ENCODE measurements around the gene INPP5D.
"Not testable (repeated sequence)": the region's sequence is repeated elsewhere in the genome, so short reads cannot be mapped to it uniquely, and the experiment has no call there.

Gene INPP5D

GRCh38 chr2:233053928-233054784 is 6.0 kb upstream of the INPP5D start:
- DNase-seq (ENCODE audit: low spot score): peak; percentile 85

- no peak for DNase-seq (ENCODE audit: low spot score)
Observed at GRCh38 chr2:233055362-233055761, 4.8 kb upstream of the INPP5D start.

GRCh38 chr2:233056961-233057605 is 3.1 kb upstream of the INPP5D start:
- DNase-seq (ENCODE audit: low spot score): no peak

GRCh38 chr2:233058717-233059546 is 1.2 kb upstream of the INPP5D start:
- no peak for DNase-seq (ENCODE audit: low spot score)

- no peak for DNase-seq (ENCODE audit: low spot score)
Observed at GRCh38 chr2:233059547-233059796, 670 bp upstream of the INPP5D start.

GRCh38 chr2:233060501-233060979 is 398 bp downstream of the INPP5D start:
- DNase-seq (ENCODE audit: low spot score): no peak

GRCh38 chr2:233060980-233061590 is 943 bp downstream of the INPP5D start:
- peak; percentile 78 for DNase-seq (ENCODE audit: low spot score)

- DNase-seq (ENCODE audit: low spot score): no peak
Observed at GRCh38 chr2:233061591-233062450, 1.7 kb downstream of the INPP5D start.

- no peak for DNase-seq (ENCODE audit: low spot score)
Observed at GRCh38 chr2:233062451-233062850, 2.3 kb downstream of the INPP5D start.

GRCh38 chr2:233062946-233063268 is 2.8 kb downstream of the INPP5D start:
- DNase-seq (ENCODE audit: low spot score): no peak

GRCh38 chr2:233063269-233063975 is 3.3 kb downstream of the INPP5D start:
- peak; percentile 75 for DNase-seq (ENCODE audit: low spot score)

GRCh38 chr2:233063976-233064411 is 3.9 kb downstream of the INPP5D start:
- DNase-seq (ENCODE audit: low spot score): no peak

- DNase-seq (ENCODE audit: low spot score): no peak
Observed at GRCh38 chr2:233064530-233065199, 4.5 kb downstream of the INPP5D start.

GRCh38 chr2:233065200-233065589 is 5.1 kb downstream of the INPP5D start:
- DNase-seq (ENCODE audit: low spot score): not testable (repeated sequence)

GRCh38 chr2:233065954-233066470 is 5.9 kb downstream of the INPP5D start:
- DNase-seq (ENCODE audit: low spot score): no peak

GRCh38 chr2:233068762-233069418 is 8.7 kb downstream of the INPP5D start:
- peak; percentile 59 for DNase-seq (ENCODE audit: low spot score)

GRCh38 chr2:233072838-233073237 is 12.7 kb downstream of the INPP5D start:
- no peak for DNase-seq (ENCODE audit: low spot score)

- DNase-seq (ENCODE audit: low spot score): no peak
Observed at GRCh38 chr2:233074106-233074505, 14.0 kb downstream of the INPP5D start.

Measured in germinal center (tissue), 1 donor.